Measurements from ENCODE around the gene HNRNPUL1. TPM values are rescaled to one million over a fixed set of nuclear protein-coding genes. Genes with fewer than 3 reads are reported as not detected.

The HNRNPUL1 gene
- total RNA-seq, 2 experiments from 2014 or later: 194 to 360 TPM

GRCh38 chr19:41269055-41269454 lies 4.9 kb downstream of the HNRNPUL1 start:
- intact Hi-C loops (cut with micrococcal nuclease; ENCODE audit: unreplicated experiment): no loop called here

GRCh38 chr19:41269571-41269970 lies 5.4 kb downstream of the HNRNPUL1 start:
- POLR2A ChIA-PET: no interaction called here

More at GRCh38 chr19:41269055-41269454, 4.9 kb downstream of the HNRNPUL1 start:
- H3K4me3 ChIP-seq (ENCODE audit: low read depth, low read length, poor library complexity, severe bottlenecking): no peak overlapping the region
- peaks cover 25% of the 10 kb centered on the region for H4K20me1 ChIP-seq (ENCODE audit: insufficient read depth, low read length)
- peaks cover 11% of the 10 kb centered on the region for H3K4me1 ChIP-seq (ENCODE audit: insufficient read depth, low read length, poor library complexity, severe bottlenecking)
- H3K4me2 ChIP-seq (ENCODE audit: low read length): no peak overlapping the region
- TF ChIP-seq EZH2phosphoT487 (IDR thresholded peaks at IDR 0.05; ENCODE audit: borderline replicate concordance, low read depth, low read length) (no peak), CTCF (conservative IDR thresholded peaks at IDR 0.05; ENCODE audit: low read length) (no peak)
- H2AFZ ChIP-seq (ENCODE audit: low read length): no peak overlapping the region
- BruUV-seq (replicated peaks): no TSS peak
- CTCF ChIA-PET (ENCODE audit: unreplicated experiment): no interaction called here
- no peaks in the 10 kb centered on the region for H3K9me2 ChIP-seq (ENCODE audit: insufficient read depth, low read length)
- H3K36me3 ChIP-seq (ENCODE audit: insufficient read depth, low read length): peaks cover 90% of the 10 kb centered on the region
- no peaks in the 10 kb centered on the region for H3K9me3 ChIP-seq (ENCODE audit: low read length)
- DNase-seq (ENCODE audit: low spot score): no peak
- peaks cover 57% of the 10 kb centered on the region for H3K79me2 ChIP-seq (ENCODE audit: insufficient read depth, low read depth, low read length)
- POLR2A ChIA-PET: no interaction called here
- no peak overlapping the region for H3K27ac ChIP-seq (ENCODE audit: low read depth, low read length, poor library complexity, severe bottlenecking)

More at GRCh38 chr19:41269571-41269970, 5.4 kb downstream of the HNRNPUL1 start:
- Histone ChIP-seq H3K36me3 (ENCODE audit: insufficient read depth, low read length) (peaks cover 95% of the 10 kb centered on the region), H2AFZ (ENCODE audit: low read length) (no peak overlapping the region), H3K9me2 (ENCODE audit: insufficient read depth, low read length) (no peaks in the 10 kb centered on the region), H3K9me3 (ENCODE audit: low read length) (no peaks in the 10 kb centered on the region), H3K4me1 (ENCODE audit: insufficient read depth, low read length, poor library complexity, severe bottlenecking) (peaks cover 11% of the 10 kb centered on the region), H3K4me2 (ENCODE audit: low read length) (no peak overlapping the region), H3K4me3 (ENCODE audit: low read depth, low read length, poor library complexity, severe bottlenecking) (no peak overlapping the region), H3K27ac (ENCODE audit: low read depth, low read length, poor library complexity, severe bottlenecking) (no peak overlapping the region), H4K20me1 (ENCODE audit: insufficient read depth, low read length) (peaks cover 25% of the 10 kb centered on the region), H3K79me2 (ENCODE audit: insufficient read depth, low read depth, low read length) (peaks cover 54% of the 10 kb centered on the region)
- intact Hi-C loops (cut with micrococcal nuclease; ENCODE audit: unreplicated experiment): no loop called here
- no peak for DNase-seq (ENCODE audit: low spot score)
- no TSS peak for BruUV-seq (replicated peaks)
- no peak for TF ChIP-seq EZH2phosphoT487 (IDR thresholded peaks at IDR 0.05; ENCODE audit: borderline replicate concordance, low read depth, low read length)
- no peak for TF ChIP-seq CTCF (conservative IDR thresholded peaks at IDR 0.05; ENCODE audit: low read length)
- CTCF ChIA-PET (ENCODE audit: unreplicated experiment): no interaction called here

All from OCI-LY7 (cell line).